ENCODE data around the gene PLEKHG1. TPM values are rescaled to one million over a fixed set of nuclear protein-coding genes. Genes with fewer than 3 reads are reported as not detected.

Gene PLEKHG1
- total RNA-seq, result 3.3 and 4.3 TPM in 2 replicates
- long read RNA-seq, partial matches to known transcripts, result 1 of 2 reads
- long read RNA-seq, other reads (novel, unspliced or antisense), result 1 of 2 reads

- peak; percentile 87 for DNase-seq (ENCODE audit: extremely low spot score, unreplicated experiment)
- H3K4me1 Mint-ChIP-seq (ENCODE audit: unreplicated experiment), result peaks cover 12% of the 10 kb centered on the region
- peak within 1 kb of the TSS; percentile 79 for H3K4me3 Mint-ChIP-seq (ENCODE audit: unreplicated experiment)
- no peaks in the 10 kb centered on the region for H3K9me3 Mint-ChIP-seq (ENCODE audit: unreplicated experiment)
- H3K36me3 Mint-ChIP-seq (ENCODE audit: unreplicated experiment), result no peaks in the 10 kb centered on the region
- H3K27me3 Mint-ChIP-seq (ENCODE audit: unreplicated experiment), result peaks cover 50% of the 10 kb centered on the region
- H3K27ac Mint-ChIP-seq (ENCODE audit: unreplicated experiment), result peak within 1 kb of the TSS; percentile 39
- TF ChIP-seq CTCF (IDR thresholded peaks at IDR 0.05), result no peak
Observed at GRCh38 chr6:150599199-150600009, at the start of gene PLEKHG1. Gene PLEKHG1 (plus strand): TSS chr6:150599885. CDS start chr6:150733682, 133,797 bp downstream.

- Mint-ChIP-seq H3K4me3 (ENCODE audit: unreplicated experiment) (no peak overlapping the region), H3K27ac (ENCODE audit: unreplicated experiment) (no peak overlapping the region), H3K36me3 (ENCODE audit: unreplicated experiment) (no peaks in the 10 kb centered on the region), H3K27me3 (ENCODE audit: unreplicated experiment) (peaks cover 19% of the 10 kb centered on the region), H3K4me1 (ENCODE audit: unreplicated experiment) (peaks cover 2% of the 10 kb centered on the region), H3K9me3 (ENCODE audit: unreplicated experiment) (no peaks in the 10 kb centered on the region)
- DNase-seq (ENCODE audit: extremely low spot score, unreplicated experiment), result no peak
- no peak for TF ChIP-seq CTCF (IDR thresholded peaks at IDR 0.05)
Observed at GRCh38 chr6:150550244-150550643, 49.4 kb upstream of the PLEKHG1 start.

- H3K27ac Mint-ChIP-seq (ENCODE audit: unreplicated experiment), result no peak overlapping the region
- H3K36me3 Mint-ChIP-seq (ENCODE audit: unreplicated experiment), result no peaks in the 10 kb centered on the region
- H3K27me3 Mint-ChIP-seq (ENCODE audit: unreplicated experiment), result peaks cover 24% of the 10 kb centered on the region
- no peaks in the 10 kb centered on the region for H3K9me3 Mint-ChIP-seq (ENCODE audit: unreplicated experiment)
- no peaks in the 10 kb centered on the region for H3K4me1 Mint-ChIP-seq (ENCODE audit: unreplicated experiment)
- no peak for DNase-seq (ENCODE audit: extremely low spot score, unreplicated experiment)
- H3K4me3 Mint-ChIP-seq (ENCODE audit: unreplicated experiment), result no peak overlapping the region
- TF ChIP-seq CTCF (IDR thresholded peaks at IDR 0.05), result no peak
Observed at GRCh38 chr6:150557043-150557599, 42.6 kb upstream of the PLEKHG1 start.

- no peak overlapping the region for H3K27ac Mint-ChIP-seq (ENCODE audit: unreplicated experiment)
- H3K27me3 Mint-ChIP-seq (ENCODE audit: unreplicated experiment), result peaks cover 35% of the 10 kb centered on the region
- no peaks in the 10 kb centered on the region for H3K4me1 Mint-ChIP-seq (ENCODE audit: unreplicated experiment)
- no peak overlapping the region for H3K4me3 Mint-ChIP-seq (ENCODE audit: unreplicated experiment)
- no peaks in the 10 kb centered on the region for H3K9me3 Mint-ChIP-seq (ENCODE audit: unreplicated experiment)
- TF ChIP-seq CTCF (IDR thresholded peaks at IDR 0.05), result no peak
- no peak for DNase-seq (ENCODE audit: extremely low spot score, unreplicated experiment)
- no peaks in the 10 kb centered on the region for H3K36me3 Mint-ChIP-seq (ENCODE audit: unreplicated experiment)
Observed at GRCh38 chr6:150560004-150560883, 39.4 kb upstream of the PLEKHG1 start.
